ENCODE measurements around the gene GSN.

DNA sequence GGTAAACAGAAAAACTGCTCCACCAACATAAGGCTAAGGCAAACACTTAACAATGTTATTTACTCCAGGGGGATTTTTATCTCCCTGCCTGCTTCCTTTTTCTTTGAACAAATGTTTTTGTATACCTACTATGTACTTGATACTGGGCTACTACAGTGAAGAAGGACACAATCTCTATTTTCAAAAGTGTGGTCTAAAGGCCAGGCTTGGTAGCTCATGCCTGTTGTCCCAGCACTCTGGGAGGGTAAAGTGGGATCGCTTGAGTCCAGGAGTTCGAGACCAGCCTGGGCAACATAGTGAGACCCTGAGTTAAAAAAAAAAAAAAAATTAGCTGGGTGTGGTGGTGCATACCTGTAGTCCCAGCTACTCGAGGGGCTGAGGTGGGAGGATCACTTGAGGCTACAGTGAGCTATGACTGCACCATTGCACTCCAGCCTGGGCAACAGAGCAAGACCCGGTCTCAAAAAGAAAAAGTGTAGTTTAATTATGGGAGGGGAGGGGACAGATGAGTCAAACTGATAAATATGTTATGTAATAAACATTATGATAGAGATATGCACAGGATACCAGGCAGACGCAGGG lies 98.7 kb downstream of the GSN start:
- TF ChIP-seq, protein P1, sequence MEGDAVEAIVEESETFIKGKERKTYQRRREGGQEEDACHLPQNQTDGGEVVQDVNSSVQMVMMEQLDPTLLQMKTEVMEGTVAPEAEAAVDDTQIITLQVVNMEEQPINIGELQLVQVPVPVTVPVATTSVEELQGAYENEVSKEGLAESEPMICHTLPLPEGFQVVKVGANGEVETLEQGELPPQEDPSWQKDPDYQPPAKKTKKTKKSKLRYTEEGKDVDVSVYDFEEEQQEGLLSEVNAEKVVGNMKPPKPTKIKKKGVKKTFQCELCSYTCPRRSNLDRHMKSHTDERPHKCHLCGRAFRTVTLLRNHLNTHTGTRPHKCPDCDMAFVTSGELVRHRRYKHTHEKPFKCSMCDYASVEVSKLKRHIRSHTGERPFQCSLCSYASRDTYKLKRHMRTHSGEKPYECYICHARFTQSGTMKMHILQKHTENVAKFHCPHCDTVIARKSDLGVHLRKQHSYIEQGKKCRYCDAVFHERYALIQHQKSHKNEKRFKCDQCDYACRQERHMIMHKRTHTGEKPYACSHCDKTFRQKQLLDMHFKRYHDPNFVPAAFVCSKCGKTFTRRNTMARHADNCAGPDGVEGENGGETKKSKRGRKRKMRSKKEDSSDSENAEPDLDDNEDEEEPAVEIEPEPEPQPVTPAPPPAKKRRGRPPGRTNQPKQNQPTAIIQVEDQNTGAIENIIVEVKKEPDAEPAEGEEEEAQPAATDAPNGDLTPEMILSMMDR (conservative IDR thresholded peaks at IDR 0.05): no peak
- TF ChIP-seq ZFX (IDR thresholded peaks at IDR 0.05): no peak

Measured in C4-2B (cell line).